AG09309 (cell line): ENCODE data around the gene TMEM63B.
A peak's percentile ranks its signal among the peaks of the same experiment; 100 is the strongest.

ENCODE experiments used
- DNase-seq: peaks from one replicate; pipeline ENCODE4 v3.0.0-alpha.2; 2010; ENCODE audit warnings: low read depth
- H3K4me3 ChIP-seq: 2 replicates; pipeline ENCODE4 v1.5.1; 2011; ENCODE audit warnings: mild to moderate bottlenecking, low read depth, low read length, moderate library complexity; ENCODE audit not compliant: control insufficient read depth
- TF ChIP-seq, protein P1 (sequence below): IDR thresholded peaks from 2 replicates; pipeline ENCODE4 v1.5.1; 2011; ENCODE audit warnings: mild to moderate bottlenecking, low read depth, low read length, inconsistent platforms; ENCODE audit not compliant: insufficient read depth, control insufficient read depth; ENCODE audit errors: missing control alignments

Gene TMEM63B

DNA sequence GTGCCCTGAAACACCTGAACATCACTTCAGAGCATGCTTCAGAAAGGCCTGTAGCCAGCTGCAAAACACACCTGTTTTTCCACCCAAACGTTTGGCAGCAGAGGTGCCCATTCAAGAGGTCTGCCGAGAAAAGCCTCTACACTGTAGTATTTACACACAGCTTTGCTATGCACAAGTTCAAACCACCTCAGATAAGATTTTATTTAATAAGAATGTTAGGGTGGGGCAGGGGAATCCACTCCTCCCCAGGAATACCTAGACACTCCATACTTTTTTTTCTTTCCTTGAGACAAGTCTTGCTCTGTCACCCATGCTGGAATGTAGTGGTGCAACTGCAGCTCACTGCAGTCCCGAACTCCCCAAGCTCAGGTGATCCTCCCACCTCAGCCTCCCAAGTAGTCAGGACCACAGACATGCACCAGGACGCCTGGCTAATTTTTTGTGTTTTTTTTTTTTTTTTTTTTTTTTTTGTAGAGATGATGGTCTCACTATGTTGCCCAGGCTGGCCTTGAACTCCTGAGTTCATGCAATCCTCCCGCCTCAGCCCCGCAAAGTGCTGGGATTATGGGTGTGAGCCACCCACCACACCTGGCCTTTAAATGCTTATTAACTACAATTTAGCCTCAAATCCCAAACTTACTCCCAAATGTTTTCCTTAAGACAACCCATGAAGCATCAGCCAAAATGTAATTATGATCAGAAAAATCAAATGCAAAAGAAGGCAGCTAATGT, 9.8 kb upstream of the TMEM63B start:
- H3K4me3 ChIP-seq, result no peak overlapping the region
- TF ChIP-seq, protein P1, sequence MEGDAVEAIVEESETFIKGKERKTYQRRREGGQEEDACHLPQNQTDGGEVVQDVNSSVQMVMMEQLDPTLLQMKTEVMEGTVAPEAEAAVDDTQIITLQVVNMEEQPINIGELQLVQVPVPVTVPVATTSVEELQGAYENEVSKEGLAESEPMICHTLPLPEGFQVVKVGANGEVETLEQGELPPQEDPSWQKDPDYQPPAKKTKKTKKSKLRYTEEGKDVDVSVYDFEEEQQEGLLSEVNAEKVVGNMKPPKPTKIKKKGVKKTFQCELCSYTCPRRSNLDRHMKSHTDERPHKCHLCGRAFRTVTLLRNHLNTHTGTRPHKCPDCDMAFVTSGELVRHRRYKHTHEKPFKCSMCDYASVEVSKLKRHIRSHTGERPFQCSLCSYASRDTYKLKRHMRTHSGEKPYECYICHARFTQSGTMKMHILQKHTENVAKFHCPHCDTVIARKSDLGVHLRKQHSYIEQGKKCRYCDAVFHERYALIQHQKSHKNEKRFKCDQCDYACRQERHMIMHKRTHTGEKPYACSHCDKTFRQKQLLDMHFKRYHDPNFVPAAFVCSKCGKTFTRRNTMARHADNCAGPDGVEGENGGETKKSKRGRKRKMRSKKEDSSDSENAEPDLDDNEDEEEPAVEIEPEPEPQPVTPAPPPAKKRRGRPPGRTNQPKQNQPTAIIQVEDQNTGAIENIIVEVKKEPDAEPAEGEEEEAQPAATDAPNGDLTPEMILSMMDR, result no peak
- no peak for DNase-seq

DNA sequence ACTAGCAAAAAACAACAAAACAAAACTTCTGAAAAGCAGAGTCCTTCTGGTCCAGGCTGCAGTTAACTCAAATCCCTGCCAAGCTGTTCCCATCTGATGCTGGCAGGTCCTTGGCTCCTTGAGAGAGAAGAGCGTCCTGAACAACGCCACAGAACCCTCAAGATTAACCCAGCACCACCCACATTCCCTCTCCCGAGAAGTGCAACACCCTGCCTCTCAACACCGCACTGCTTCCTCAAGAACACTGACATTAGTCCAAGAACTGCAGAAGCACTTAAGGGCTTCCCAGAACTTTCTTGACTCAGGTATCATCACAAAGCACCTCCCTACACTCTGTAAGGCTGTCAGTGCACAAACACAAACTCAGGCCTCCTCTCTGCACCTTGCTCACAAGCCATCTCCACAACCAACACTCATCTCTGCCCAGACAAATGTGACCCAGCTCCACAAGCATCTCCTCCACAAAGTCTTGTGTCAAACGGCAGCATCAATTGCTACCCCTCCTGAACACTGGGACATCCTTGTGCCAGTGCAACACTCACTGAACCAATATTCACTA, 7.6 kb upstream of the TMEM63B start:
- DNase-seq, result no peak
- no peak overlapping the region for H3K4me3 ChIP-seq
- TF ChIP-seq, protein P1, result no peak

DNA sequence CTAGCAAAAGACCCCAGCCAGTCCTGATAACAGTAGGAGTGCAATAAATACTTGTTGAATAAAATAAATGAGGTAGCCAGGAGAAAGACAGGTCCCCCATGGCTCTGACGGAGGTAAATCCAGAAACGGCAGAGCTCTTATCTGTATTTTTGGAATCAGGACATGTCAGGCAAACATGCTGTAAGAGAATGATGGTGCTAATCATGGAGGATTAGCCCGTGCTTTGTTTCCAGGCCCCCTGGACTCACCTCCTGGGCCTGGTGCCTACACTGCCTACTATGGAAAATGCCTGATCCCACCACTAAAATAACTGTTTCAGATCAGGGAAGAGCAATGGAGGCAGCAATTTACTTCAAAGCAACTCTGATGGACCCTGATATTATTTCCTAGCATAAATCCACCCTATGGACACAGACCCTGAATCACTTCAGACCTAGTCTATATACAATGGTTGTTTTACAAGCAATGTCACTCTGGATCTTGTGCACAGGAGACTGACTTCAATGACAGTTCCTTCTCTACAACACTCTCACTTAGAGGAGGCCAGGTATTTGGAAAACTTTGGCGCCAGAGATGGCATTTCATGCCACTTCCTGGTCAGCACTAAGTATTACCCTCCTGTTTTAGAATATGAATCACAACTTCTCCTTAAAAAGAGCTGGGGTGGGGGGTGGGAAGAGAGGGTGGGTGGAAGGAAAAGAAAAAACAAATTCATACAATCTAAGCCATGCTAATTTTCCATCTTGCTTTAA, 6.5 kb upstream of the TMEM63B start:
- TF ChIP-seq, protein P1, result no peak
- no peak for DNase-seq
- H3K4me3 ChIP-seq, result no peak overlapping the region

DNA sequence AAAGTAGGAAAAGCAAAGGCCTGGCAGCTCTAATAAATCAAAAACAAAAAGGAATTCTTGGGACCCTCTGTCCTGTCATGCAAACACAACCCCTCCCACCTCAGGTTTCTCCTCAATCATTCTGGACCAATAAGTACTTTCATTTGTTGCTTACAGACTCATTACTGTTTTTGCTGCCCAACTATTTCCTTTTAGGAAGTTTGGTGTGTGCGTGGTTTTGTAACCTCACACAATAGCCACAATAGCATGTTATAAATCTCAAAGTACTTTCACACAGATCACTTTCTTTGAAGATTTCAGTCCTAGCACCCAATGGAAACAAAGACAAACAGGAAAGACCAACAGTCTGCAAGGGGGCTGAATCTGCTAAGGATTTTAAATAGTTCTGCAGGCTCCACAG, 4.6 kb upstream of the TMEM63B start:
- no peak for DNase-seq
- H3K4me3 ChIP-seq, result no peak overlapping the region
- TF ChIP-seq, protein P1, result no peak

DNA sequence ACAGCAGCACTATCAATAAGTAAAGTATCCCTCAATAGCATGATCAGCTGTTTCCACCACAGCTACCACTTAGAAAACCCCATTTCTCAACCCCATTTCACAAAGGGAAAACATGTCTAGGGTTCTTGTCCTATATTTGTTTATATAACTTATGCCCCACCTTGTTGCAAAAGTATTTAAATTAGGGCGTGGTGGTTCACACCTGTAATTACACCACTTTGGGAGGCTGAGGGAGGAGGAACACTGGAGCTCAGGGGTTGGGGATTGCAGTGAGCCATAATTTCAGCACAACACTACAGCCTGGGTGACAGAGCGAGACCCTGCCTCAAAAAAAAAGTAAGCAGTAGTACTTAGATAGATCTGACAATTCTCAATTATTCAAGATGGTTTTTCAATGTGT, 3.8 kb upstream of the TMEM63B start:
- no peak for DNase-seq
- TF ChIP-seq, protein P1, result no peak
- no peak overlapping the region for H3K4me3 ChIP-seq

DNA sequence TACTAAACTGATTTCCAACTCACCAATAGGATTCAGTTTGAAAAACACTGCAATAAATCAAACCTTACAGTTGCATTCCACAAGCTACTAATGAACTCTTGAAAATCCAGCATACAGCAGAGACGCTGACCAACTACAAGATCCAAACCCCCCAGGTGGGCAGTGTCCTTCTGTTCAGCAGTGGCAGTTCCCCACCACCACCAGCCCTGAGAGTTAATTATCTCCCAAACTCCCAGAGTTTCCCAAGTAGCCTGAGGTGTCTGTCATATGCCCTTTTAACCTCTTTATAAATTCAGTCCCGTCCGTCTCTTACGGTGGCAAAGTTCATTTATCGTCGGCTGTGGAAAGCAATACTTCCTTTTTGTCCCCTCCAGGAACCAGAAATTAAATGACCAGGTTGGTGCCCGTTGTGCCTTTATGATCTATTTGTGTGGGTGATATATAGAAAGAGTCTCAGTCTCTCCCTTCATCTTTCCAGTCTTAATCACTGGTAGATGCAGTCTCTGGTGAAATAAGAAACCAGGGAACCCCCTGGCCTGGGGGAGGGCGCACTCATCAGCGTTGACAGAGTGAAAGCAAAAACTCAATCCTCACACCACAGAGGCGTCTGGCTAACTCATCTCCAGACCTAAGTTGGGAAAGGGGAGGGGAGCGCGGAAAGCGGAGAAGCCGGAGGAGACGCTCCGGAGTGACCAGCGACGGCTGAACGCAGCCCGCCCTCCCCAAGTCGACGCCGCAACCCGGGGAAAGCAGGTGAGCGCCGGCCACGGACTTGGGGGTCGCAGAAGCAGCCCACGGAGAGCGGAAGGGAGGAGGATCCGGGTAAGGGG, 819 bp upstream of the TMEM63B start:
- TF ChIP-seq, protein P1, result no peak
- DNase-seq, result no peak
- H3K4me3 ChIP-seq, result peak overlapping the region; percentile 79
